Keratinocyte (primary cell): Measurements from ENCODE around the gene PKP2. TPM values are rescaled to one million over a fixed set of nuclear protein-coding genes. Genes with fewer than 3 reads are reported as not detected.
"Not testable (repeated sequence)": the region's sequence is repeated elsewhere in the genome, so short reads cannot be mapped to it uniquely, and the experiment has no call there.

Experiments used
- DNase-seq: peaks from one replicate; pipeline ENCODE4 v3.0.0-alpha.2; 2011; ENCODE audit warnings: low read depth, missing footprints, low spot score
- FAIRE-seq: peaks from 2 replicates; lab custom pipeline; 2011; peaks lifted over from hg19 to GRCh38; lab: Jason Lieb, UNC
- H2AFZ ChIP-seq: 2 replicates; pipeline ENCODE4 v1.6.0; 2012; ENCODE audit warnings: low read length, control low read depth, inconsistent platforms; ENCODE audit not compliant: control insufficient read depth
- H3K27ac ChIP-seq: 2 replicates; pipeline ENCODE4 v1.5.1; 2011; ENCODE audit warnings: low read length; ENCODE audit not compliant: control insufficient read depth, insufficient read depth
- H3K27me3 ChIP-seq: 3 replicates; pipeline ENCODE4 v1.6.0; 2011; ENCODE audit warnings: low read length; ENCODE audit not compliant: control insufficient read depth, insufficient read depth; ENCODE audit errors: extremely low read depth
- H3K36me3 ChIP-seq, 2 experiments: 2 replicates in 1 of 2; 3 replicates in 1 of 2; pipeline ENCODE4 v1.5.1; 2011; ENCODE audit warnings: low read length in 2 of 2, mild to moderate bottlenecking in 1 of 2; ENCODE audit not compliant: control insufficient read depth in 2 of 2, insufficient read depth in 2 of 2; ENCODE audit errors: extremely low read depth in 1 of 2
- H3K4me1 ChIP-seq: 3 replicates; pipeline ENCODE4 v1.5.1; 2011; ENCODE audit warnings: low read length; ENCODE audit not compliant: control insufficient read depth, insufficient read depth; ENCODE audit errors: extremely low read depth
- H3K4me2 ChIP-seq: 3 replicates; pipeline ENCODE4 v1.6.0; 2011; ENCODE audit warnings: low read depth, low read length; ENCODE audit not compliant: control insufficient read depth, insufficient read depth; ENCODE audit errors: extremely low read depth
- H3K4me3 ChIP-seq, 3 experiments: fragments of 200-600 bp in 1 of 3; sonication (generic) in 1 of 3; 2 replicates in 2 of 3; 3 replicates in 1 of 3; pipeline ENCODE4 v1.5.1; 2011 to 2016; ENCODE audit warnings: low read length in 3 of 3, mild to moderate bottlenecking in 3 of 3, control low read depth in 2 of 3, inconsistent platforms in 1 of 3, low read depth in 1 of 3, mixed read lengths in 1 of 3, mixed run types in 1 of 3, moderate library complexity in 1 of 3; ENCODE audit not compliant: control insufficient read depth in 2 of 3, insufficient read depth in 2 of 3; ENCODE audit errors: extremely low read depth in 1 of 3
- H3K79me2 ChIP-seq: 2 replicates; pipeline ENCODE4 v1.6.0; 2012; ENCODE audit warnings: low read length; ENCODE audit not compliant: control insufficient read depth, insufficient read depth
- H3K9ac ChIP-seq: 3 replicates; pipeline ENCODE4 v1.6.0; 2011; ENCODE audit warnings: low read length; ENCODE audit not compliant: control insufficient read depth, insufficient read depth; ENCODE audit errors: extremely low read depth
- H3K9me1 ChIP-seq: 3 replicates; pipeline ENCODE4 v1.6.0; 2011; ENCODE audit warnings: low read length; ENCODE audit not compliant: control insufficient read depth, insufficient read depth; ENCODE audit errors: extremely low read depth
- H3K9me3 ChIP-seq: 2 replicates; pipeline ENCODE4 v1.5.1; 2012; ENCODE audit warnings: low read depth, low read length; ENCODE audit not compliant: control insufficient read depth
- H4K20me1 ChIP-seq: 3 replicates; pipeline ENCODE4 v1.6.0; 2011; ENCODE audit warnings: low read length; ENCODE audit not compliant: control insufficient read depth, insufficient read depth; ENCODE audit errors: extremely low read depth
- EZH2 ChIP-seq: IDR thresholded peaks from one replicate; pipeline ENCODE4 v1.6.1; 2012; ENCODE audit warnings: inconsistent platforms, mild to moderate bottlenecking, low read length, moderate library complexity
- dilution Hi-C: fragments of 300-500 bp; cut with MboI; formaldehyde crosslinking; loops from one replicate; pipeline ENCODE4 v1.7.0; 2020; ENCODE audit warnings: low sequenced_read_pairs; ENCODE audit not compliant: extremely low pct_ligation_motif_present
- polyA plus RNA-seq, 5 experiments: library from polyadenylated mRNA; depleted of rRNA in 3 of 5; stranded (reverse) in 3 of 5; stranded (forward) in 1 of 5; unstranded in 1 of 5; fragments of >200 nt; gene quantifications; 1 replicate in 1 of 5; 2 replicates in 3 of 5; 3 replicates in 1 of 5; pipeline versions ENCODE4 v1.2.1 to v1.2.3, GENCODE V29; 2011 to 2012; ENCODE audit warnings: missing spikeins in 2 of 5, low read depth in 1 of 5, low replicate concordance in 1 of 5
- TF ChIP-seq, protein P1 (sequence below), 3 experiments: IDR thresholded peaks in 1 of 3; conservative IDR thresholded peaks in 1 of 3; optimal IDR thresholded peaks in 1 of 3; 2 replicates in 2 of 3; 3 replicates in 1 of 3; pipeline versions ENCODE3 to v1.5.1; 2011; ENCODE audit warnings: low read length in 3 of 3, mild to moderate bottlenecking in 3 of 3, moderate library complexity in 2 of 3, control low read depth in 1 of 3, inconsistent platforms in 1 of 3; ENCODE audit not compliant: insufficient read depth in 2 of 3; ENCODE audit errors: extremely low read depth in 1 of 3

PKP2 gene
- polyA plus RNA-seq, 1 donor (not counting 4 experiments of a cell fraction or from before 2014, with no cell fraction given): 50.4 TPM

DNA sequence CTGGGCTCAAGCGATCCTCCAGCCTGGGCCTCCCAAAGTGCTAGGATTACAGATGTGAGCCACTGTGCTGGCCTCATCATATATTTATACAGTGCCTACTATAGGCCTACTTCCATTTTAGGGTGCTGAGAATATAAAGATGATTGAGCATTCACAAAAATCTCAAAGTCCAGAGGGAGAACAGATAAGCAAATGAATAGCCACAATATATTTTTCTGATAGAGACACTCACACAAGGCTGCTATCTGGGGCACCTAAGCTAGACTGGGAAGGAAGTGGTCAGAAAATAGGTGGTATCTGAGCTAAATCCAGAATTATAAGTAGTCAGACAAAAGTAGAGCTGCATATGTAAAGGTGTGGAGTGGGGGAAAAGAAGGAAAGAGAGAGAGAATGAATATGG, 21.6 kb downstream of the PKP2 start:
- FAIRE-seq: no peak
- H3K79me2 ChIP-seq: peaks cover 72% of the 10 kb centered on the region

DNA sequence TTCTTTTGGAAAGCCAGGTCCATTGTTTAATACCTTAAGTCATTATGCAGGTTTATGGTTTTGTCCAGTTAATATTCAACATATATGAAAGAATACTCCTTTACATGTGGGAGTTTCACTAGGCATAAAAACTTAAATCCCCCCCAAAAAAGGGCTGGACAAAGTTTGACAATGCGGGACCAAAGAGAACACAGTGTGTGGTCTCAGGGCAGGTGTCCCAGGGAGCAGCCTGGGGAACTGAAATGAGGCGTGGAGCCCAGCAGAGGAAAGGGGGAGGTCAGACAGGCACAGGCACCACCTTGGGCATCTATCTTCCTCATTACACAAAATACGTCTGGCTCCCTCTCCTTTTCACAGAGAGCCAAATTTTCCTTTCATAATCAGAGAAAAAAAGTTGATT, 22.5 kb downstream of the PKP2 start:
- Histone ChIP-seq H3K4me3 (no peak overlapping the region), H3K79me2 (peaks cover 70% of the 10 kb centered on the region), H3K27me3 (no peaks in the 10 kb centered on the region), H3K27ac (no peak overlapping the region), H3K4me1 (no peaks in the 10 kb centered on the region), H3K9ac (no peak overlapping the region), H4K20me1 (no peaks in the 10 kb centered on the region), H3K9me1 (no peaks in the 10 kb centered on the region), H3K9me3 (no peaks in the 10 kb centered on the region), H3K36me3 (peaks cover 17 to 34% of the 10 kb centered on the region in 2 experiments), H3K4me2 (no peak overlapping the region), H2AFZ (no peak overlapping the region)
- TF ChIP-seq, protein P1, sequence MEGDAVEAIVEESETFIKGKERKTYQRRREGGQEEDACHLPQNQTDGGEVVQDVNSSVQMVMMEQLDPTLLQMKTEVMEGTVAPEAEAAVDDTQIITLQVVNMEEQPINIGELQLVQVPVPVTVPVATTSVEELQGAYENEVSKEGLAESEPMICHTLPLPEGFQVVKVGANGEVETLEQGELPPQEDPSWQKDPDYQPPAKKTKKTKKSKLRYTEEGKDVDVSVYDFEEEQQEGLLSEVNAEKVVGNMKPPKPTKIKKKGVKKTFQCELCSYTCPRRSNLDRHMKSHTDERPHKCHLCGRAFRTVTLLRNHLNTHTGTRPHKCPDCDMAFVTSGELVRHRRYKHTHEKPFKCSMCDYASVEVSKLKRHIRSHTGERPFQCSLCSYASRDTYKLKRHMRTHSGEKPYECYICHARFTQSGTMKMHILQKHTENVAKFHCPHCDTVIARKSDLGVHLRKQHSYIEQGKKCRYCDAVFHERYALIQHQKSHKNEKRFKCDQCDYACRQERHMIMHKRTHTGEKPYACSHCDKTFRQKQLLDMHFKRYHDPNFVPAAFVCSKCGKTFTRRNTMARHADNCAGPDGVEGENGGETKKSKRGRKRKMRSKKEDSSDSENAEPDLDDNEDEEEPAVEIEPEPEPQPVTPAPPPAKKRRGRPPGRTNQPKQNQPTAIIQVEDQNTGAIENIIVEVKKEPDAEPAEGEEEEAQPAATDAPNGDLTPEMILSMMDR (optimal IDR thresholded peaks at IDR 0.05 in 1 of 3, IDR thresholded peaks at IDR 0.05 in 1 of 3, conservative IDR thresholded peaks at IDR 0.05 in 1 of 3; ENCODE audit: extremely low read depth in 1 of 3, insufficient read depth in 2 of 3, low read length in 3 of 3): no peak
- TF ChIP-seq EZH2: no peak
- FAIRE-seq (no peak), DNase-seq (no peak)
- dilution Hi-C loops: no loop called here

More for the DNA sequence above, 21.6 kb downstream of the PKP2 start:
- no peaks in the 10 kb centered on the region for H3K9me1 ChIP-seq
- no peaks in the 10 kb centered on the region for H4K20me1 ChIP-seq
- H3K27ac ChIP-seq: no peak overlapping the region
- no peaks in the 10 kb centered on the region for H3K27me3 ChIP-seq
- no peak overlapping the region for H3K4me2 ChIP-seq
- H3K4me3 ChIP-seq: no peak overlapping the region
- no peaks in the 10 kb centered on the region for H3K9me3 ChIP-seq
- dilution Hi-C loops: no loop called here
- TF ChIP-seq EZH2: no peak
- TF ChIP-seq, protein P1 (optimal IDR thresholded peaks at IDR 0.05 in 1 of 3, IDR thresholded peaks at IDR 0.05 in 1 of 3, conservative IDR thresholded peaks at IDR 0.05 in 1 of 3; ENCODE audit: extremely low read depth in 1 of 3, insufficient read depth in 2 of 3, low read length in 3 of 3): no peak
- no peak for DNase-seq
- H2AFZ ChIP-seq: no peak overlapping the region
- no peak overlapping the region for H3K9ac ChIP-seq
- no peaks in the 10 kb centered on the region for H3K4me1 ChIP-seq
- H3K36me3 ChIP-seq: peaks cover 17 to 29% of the 10 kb centered on the region in 2 experiments

DNA sequence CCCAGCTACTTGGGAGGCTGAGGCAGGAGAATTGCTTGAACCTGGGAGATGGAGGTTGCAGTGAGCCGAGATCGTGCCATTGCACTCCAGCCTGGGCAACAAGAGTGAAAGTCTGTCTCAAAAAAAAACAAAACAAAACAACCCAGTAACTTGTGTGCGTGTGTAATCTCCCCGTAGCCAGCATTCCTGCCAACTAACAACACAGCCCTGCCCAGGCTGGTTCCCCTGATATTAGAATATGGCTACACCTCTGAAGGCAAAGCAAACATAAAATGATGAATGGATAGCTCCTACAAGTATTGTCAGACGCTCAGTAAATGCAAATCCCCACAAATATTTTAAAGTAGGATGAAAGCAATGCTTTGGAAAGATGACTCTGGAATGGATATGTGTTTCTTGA, 24.2 kb downstream of the PKP2 start:
- H3K4me1 ChIP-seq, FAIRE-seq, H3K9ac ChIP-seq, H4K20me1 ChIP-seq, DNase-seq, H3K4me3 ChIP-seq, H3K27me3 ChIP-seq, H2AFZ ChIP-seq, dilution Hi-C loops, H3K9me3 ChIP-seq, H3K9me1 ChIP-seq, H3K27ac ChIP-seq, H3K4me2 ChIP-seq: not testable (repeated sequence)
- Histone ChIP-seq H3K79me2 (peaks cover 64% of the 10 kb centered on the region), H3K36me3 (peaks cover 17 to 31% of the 10 kb centered on the region in 2 experiments)
